PFSK-1 (cell line): Measurements from ENCODE around the gene PANK1.

Experiments
- FOXP2 ChIP-seq: optimal IDR thresholded peaks from 2 replicates; pipeline ENCODE3; 2011; ENCODE audit warnings: borderline replicate concordance, control low read depth, inconsistent platforms; ENCODE audit not compliant: insufficient read depth; ENCODE audit errors: extremely low read length, extremely low read depth
- POLR2AphosphoS5 ChIP-seq: IDR thresholded peaks from 2 replicates; pipeline ENCODE4 v1.6.1; 2012; ENCODE audit warnings: low read depth, mild to moderate bottlenecking, control low read depth, low read length, moderate library complexity
- REST ChIP-seq, 2 experiments: IDR thresholded peaks; 2 replicates each; pipeline versions ENCODE4 v1.6.1 to v1.8.0; 2011 to 2012; ENCODE audit warnings: low read depth in 2 of 2, low read length in 2 of 2, control low read depth in 1 of 2, inconsistent platforms in 1 of 2, mild to moderate bottlenecking in 1 of 2, moderate library complexity in 1 of 2; ENCODE audit not compliant: insufficient read depth in 1 of 2
- SIN3A ChIP-seq: IDR thresholded peaks from 2 replicates; pipeline ENCODE4 v1.6.1; 2012; ENCODE audit warnings: mild to moderate bottlenecking, low read length, moderate library complexity, borderline replicate concordance; ENCODE audit not compliant: insufficient read depth
- TAF1 ChIP-seq: IDR thresholded peaks from 2 replicates; pipeline ENCODE4 v1.6.1; 2012; ENCODE audit warnings: low read length, control low read depth, borderline replicate concordance; ENCODE audit not compliant: insufficient read depth

PANK1 gene

GRCh38 chr10:89566095-89566950 is 78.7 kb downstream of the PANK1 start:
- TF ChIP-seq FOXP2 (no peak), POLR2AphosphoS5 (no peak), TAF1 (no peak), SIN3A (no peak), REST (IDR thresholded peaks at IDR 0.05; ENCODE audit: insufficient read depth in 1 of 2, low read depth in 2 of 2, low read length in 2 of 2) (no peak)

GRCh38 chr10:89565180-89565579 is 79.9 kb downstream of the PANK1 start:
- TF ChIP-seq FOXP2 (no peak), TAF1 (no peak), POLR2AphosphoS5 (no peak), SIN3A (no peak), REST (IDR thresholded peaks at IDR 0.05; ENCODE audit: insufficient read depth in 1 of 2, low read depth in 2 of 2, low read length in 2 of 2) (no peak)

- TF ChIP-seq SIN3A (no peak), REST (IDR thresholded peaks at IDR 0.05; ENCODE audit: insufficient read depth in 1 of 2, low read depth in 2 of 2, low read length in 2 of 2) (no peak), TAF1 (no peak), POLR2AphosphoS5 (no peak), FOXP2 (no peak)
These were observed 81.1 kb downstream of the PANK1 start for GRCh38 chr10:89563861-89564478.

- no peak for TF ChIP-seq SIN3A
- no peak for TF ChIP-seq FOXP2
- no peak for TF ChIP-seq POLR2AphosphoS5
- no peak for TF ChIP-seq TAF1
- TF ChIP-seq REST (IDR thresholded peaks at IDR 0.05; ENCODE audit: insufficient read depth in 1 of 2, low read depth in 2 of 2, low read length in 2 of 2) = no peak
These were observed 81.7 kb downstream of the PANK1 start for GRCh38 chr10:89563311-89563710.
